ENCODE data around the gene KIF13A. TPM values are rescaled to one million over a fixed set of nuclear protein-coding genes. Genes with fewer than 3 reads are reported as not detected.

The KIF13A gene
- total RNA-seq (2011; cell fraction: chromatin; rRNA removed; ENCODE audit: low replicate concordance): 104 and 140 TPM in 2 replicates
- 46.7 and 52.6 TPM in 2 replicates for total RNA-seq (2011; cell fraction: nucleolus; rRNA removed)
- 47.2 and 119 TPM in 2 replicates for total RNA-seq (2011; cell fraction: nucleoplasm; rRNA removed)
- total RNA-seq (2014; rRNA removed) (21.0 and 30.1 TPM in 2 replicates), total RNA-seq (2014; rRNA removed; fragmentation: Illumina TruSeq; extraction: Trizol) (37.5 and 39.3 TPM in 2 replicates), total RNA-seq (2015; rRNA removed; fragmentation: Illumina TruSeq; extraction: Trizol) (43.2 and 44.3 TPM in 2 replicates), total RNA-seq (2021) (30.1 and 33.8 TPM in 2 replicates), polyA plus RNA-seq (2011; rRNA removed) (29.5 and 31.8 TPM in 2 replicates), polyA plus RNA-seq (2014; fragmentation: Illumina TruSeq; extraction: Trizol) (28.2 and 29.7 TPM in 2 replicates), polyA plus RNA-seq (2014; fragmentation: Nextera tagmentation; extraction: Ambion mirVana) (1 to 10 TPM; 3.6 to 4.3 TPM), polyA plus RNA-seq (2014; rRNA removed) (22.5 and 22.6 TPM in 2 replicates), polyA minus RNA-seq (2011; rRNA and poly(A)+ RNA removed) (58.2 and 66.9 TPM in 2 replicates), Bru-seq, nascent RNA (percentile 80 among the genes with signal in this experiment), BruChase-seq, experiment 1, labeled RNA remaining after a 2-hour chase (percentile 80 among the genes with signal in this experiment), BruChase-seq, experiment 2, labeled RNA remaining after a 6-hour chase (percentile 80 among the genes with signal in this experiment)
- polyA plus RNA-seq (2011; cell fraction: cytosol; rRNA removed): 15.8 and 22.8 TPM in 2 replicates
- 33.0 and 34.3 TPM in 2 replicates for polyA plus RNA-seq (2011; cell fraction: nucleus; rRNA removed)
- polyA plus RNA-seq (2012): 25.3 and 25.9 TPM in 2 replicates
- 27.8 and 31.0 TPM in 2 replicates for polyA minus RNA-seq (2011; cell fraction: cytosol; rRNA and poly(A)+ RNA removed)
- polyA minus RNA-seq (2011; cell fraction: nucleus; rRNA and poly(A)+ RNA removed): 52.9 and 92.3 TPM in 2 replicates
- long read RNA-seq, experiment 1, transcript KIF13A-207 (3 exons, 1,330 nt): major isoform, 6 of 31 reads
- long read RNA-seq, experiment 1, partial matches to known transcripts: 11 of 31 reads
- long read RNA-seq, experiment 1, other reads (novel, unspliced or antisense): 14 of 31 reads
- long read RNA-seq, experiment 2, partial matches to known transcripts: 8 of 32 reads
- long read RNA-seq, experiment 2, other reads (novel, unspliced or antisense): 21 of 32 reads
- long read RNA-seq, experiment 3, partial matches to known transcripts: 1 of 4 reads
- long read RNA-seq, experiment 3, other reads (novel, unspliced or antisense): 3 of 4 reads

DNA sequence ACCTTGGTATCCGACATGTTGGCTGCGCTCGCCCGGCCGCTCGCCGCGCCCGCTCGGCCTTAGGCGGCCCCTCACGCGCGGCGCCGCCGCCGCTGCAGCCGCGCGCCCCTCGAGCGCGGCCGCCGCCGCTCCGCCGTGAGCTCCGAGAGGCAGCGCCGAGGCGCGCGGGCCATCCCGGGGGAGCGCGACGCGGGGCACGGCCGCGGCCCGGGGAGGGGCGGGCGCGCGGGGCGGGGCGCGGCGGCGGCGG is at the start of gene KIF13A:
KIF13A (minus strand) TSS at position 189 of the 250 bp plus-strand sequence; CDS start at position 17, 172 bp downstream.
- intact Hi-C loops (cut with micrococcal nuclease): loop anchor here (2.0 to 10.0 kb wide), 5 partner anchors 80 to 283 kb away; partner anchors contain the start of gene NUP153
- in situ Hi-C loops (cut with MboI): no loop called here
- H3K9me1 ChIP-seq (ENCODE audit: control insufficient read depth, insufficient read depth, low read length): no peaks in the 10 kb centered on the region
- ChIA-PET CTCF (ENCODE audit: low intra/inter-chr PET ratio) (no interaction called here), POLR2A (interaction anchor here (0.6 to 4.4 kb wide), 12 partner anchors 9 to 115 kb away, joined by 3 to 22 read pairs (median 4); no protein-coding TSS in a partner anchor)
- BruUV-seq (replicated peaks): no TSS peak
- TF ChIP-seq SIN3A (IDR thresholded peaks at IDR 0.05; ENCODE audit: borderline replicate concordance in 2 of 2, control insufficient read depth in 1 of 2, low read depth in 2 of 2, low read length in 2 of 2): no peak; a peak in 1 of 4 replicates
- TF ChIP-seq CCNT2 (IDR thresholded peaks at IDR 0.05; ENCODE audit: borderline replicate concordance, extremely low read depth, insufficient read length, low read depth, low read length): peak; percentile 37
- no peak for TF ChIP-seq HNRNPK (IDR thresholded peaks at IDR 0.05; ENCODE audit: low read depth, low read length, poor library complexity, severe bottlenecking)
- no peak for TF ChIP-seq ZNF253 (CRISPR knock-in tag; conservative IDR thresholded peaks at IDR 0.05)
- TF ChIP-seq, protein P1, sequence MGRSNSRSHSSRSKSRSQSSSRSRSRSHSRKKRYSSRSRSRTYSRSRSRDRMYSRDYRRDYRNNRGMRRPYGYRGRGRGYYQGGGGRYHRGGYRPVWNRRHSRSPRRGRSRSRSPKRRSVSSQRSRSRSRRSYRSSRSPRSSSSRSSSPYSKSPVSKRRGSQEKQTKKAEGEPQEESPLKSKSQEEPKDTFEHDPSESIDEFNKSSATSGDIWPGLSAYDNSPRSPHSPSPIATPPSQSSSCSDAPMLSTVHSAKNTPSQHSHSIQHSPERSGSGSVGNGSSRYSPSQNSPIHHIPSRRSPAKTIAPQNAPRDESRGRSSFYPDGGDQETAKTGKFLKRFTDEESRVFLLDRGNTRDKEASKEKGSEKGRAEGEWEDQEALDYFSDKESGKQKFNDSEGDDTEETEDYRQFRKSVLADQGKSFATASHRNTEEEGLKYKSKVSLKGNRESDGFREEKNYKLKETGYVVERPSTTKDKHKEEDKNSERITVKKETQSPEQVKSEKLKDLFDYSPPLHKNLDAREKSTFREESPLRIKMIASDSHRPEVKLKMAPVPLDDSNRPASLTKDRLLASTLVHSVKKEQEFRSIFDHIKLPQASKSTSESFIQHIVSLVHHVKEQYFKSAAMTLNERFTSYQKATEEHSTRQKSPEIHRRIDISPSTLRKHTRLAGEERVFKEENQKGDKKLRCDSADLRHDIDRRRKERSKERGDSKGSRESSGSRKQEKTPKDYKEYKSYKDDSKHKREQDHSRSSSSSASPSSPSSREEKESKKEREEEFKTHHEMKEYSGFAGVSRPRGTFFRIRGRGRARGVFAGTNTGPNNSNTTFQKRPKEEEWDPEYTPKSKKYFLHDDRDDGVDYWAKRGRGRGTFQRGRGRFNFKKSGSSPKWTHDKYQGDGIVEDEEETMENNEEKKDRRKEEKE (IDR thresholded peaks at IDR 0.05; ENCODE audit: borderline replicate concordance in 1 of 2, control insufficient read depth in 1 of 2, low read depth in 2 of 2, low read length in 1 of 2): no peak
- TF ChIP-seq, protein P2, sequence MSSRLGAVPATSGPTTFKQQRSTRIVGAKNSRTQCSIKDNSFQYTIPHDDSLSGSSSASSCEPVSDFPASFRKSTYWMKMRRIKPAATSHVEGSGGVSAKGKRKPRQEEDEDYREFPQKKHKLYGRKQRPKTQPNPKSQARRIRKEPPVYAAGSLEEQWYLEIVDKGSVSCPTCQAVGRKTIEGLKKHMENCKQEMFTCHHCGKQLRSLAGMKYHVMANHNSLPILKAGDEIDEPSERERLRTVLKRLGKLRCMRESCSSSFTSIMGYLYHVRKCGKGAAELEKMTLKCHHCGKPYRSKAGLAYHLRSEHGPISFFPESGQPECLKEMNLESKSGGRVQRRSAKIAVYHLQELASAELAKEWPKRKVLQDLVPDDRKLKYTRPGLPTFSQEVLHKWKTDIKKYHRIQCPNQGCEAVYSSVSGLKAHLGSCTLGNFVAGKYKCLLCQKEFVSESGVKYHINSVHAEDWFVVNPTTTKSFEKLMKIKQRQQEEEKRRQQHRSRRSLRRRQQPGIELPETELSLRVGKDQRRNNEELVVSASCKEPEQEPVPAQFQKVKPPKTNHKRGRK (tag; IDR thresholded peaks at IDR 0.05): no peak
- TF ChIP-seq RBFOX2 (IDR thresholded peaks at IDR 0.05; ENCODE audit: low read depth, low read length): peak; percentile 59; the same call in 1 of the 2 replicates
- TF ChIP-seq ZNF175 (CRISPR knock-in tag; IDR thresholded peaks at IDR 0.05; ENCODE audit: low read depth): 0 out of 2 replicates have a peak, but pooled peaks have one; percentile 12
- no peak for TF ChIP-seq KDM1A (IDR thresholded peaks at IDR 0.05)
- peak; percentile 47; the same call in 1 of the 2 replicates for TF ChIP-seq PHF8 (IDR thresholded peaks at IDR 0.05; ENCODE audit: borderline replicate concordance, low read length)
- H3K9ac ChIP-seq (ENCODE audit: insufficient read depth in 1 of 2, low read depth in 2 of 2, low read length in 2 of 2): peak within 1 kb of the TSS; percentile 73 to 97
- H4K20me1 ChIP-seq (replicated peaks; ENCODE audit: control insufficient read depth, insufficient read depth, low read length): no peaks in the 10 kb centered on the region
- H3K79me2 ChIP-seq (ENCODE audit: control insufficient read depth, insufficient read depth, low read length): peaks cover 54% of the 10 kb centered on the region
- no peak for FAIRE-seq
- H3K27ac ChIP-seq (ENCODE audit: extremely low read depth, low read depth, low read length): peak within 1 kb of the TSS; percentile 79
- DNase-seq (ENCODE audit: extremely low read depth in 1 of 4, low spot score in 3 of 4): no peak
- ATAC-seq: no peak
- peaks cover 14% of the 10 kb centered on the region; the same call in 1 of the 3 replicates for H3K36me3 ChIP-seq (ENCODE audit: control insufficient read depth, insufficient read depth, low read length)
- H3K9me3 ChIP-seq (replicated peaks; ENCODE audit: control insufficient read depth, insufficient read depth, low read depth, low read length): no peaks in the 10 kb centered on the region
- peak within 1 kb of the TSS; percentile 89 for H2AFZ ChIP-seq (ENCODE audit: low read depth, low read length)
- 2% methylated on average over 17 of the region's 54 CpGs for WGBS (ENCODE audit: insufficient coverage, low coverage, missing lambda C conversion rate)
- H3K27me3 ChIP-seq (ENCODE audit: control insufficient read depth in 2 of 2, insufficient read depth in 2 of 2, low read length in 2 of 2): no peaks in the 10 kb centered on the region
- H3K4me3 ChIP-seq: peak within 1 kb of the TSS; percentile 65
- H3K4me1 ChIP-seq (replicated peaks in 1 of 2; ENCODE audit: control insufficient read depth in 2 of 2, insufficient read depth in 2 of 2, low read length in 2 of 2): peaks cover 12 to 20% of the 10 kb centered on the region in 2 experiments; a peak in 4 of 5 replicates
- peak within 1 kb of the TSS; percentile 92 for H3K4me2 ChIP-seq (ENCODE audit: insufficient read depth, low read length)
